ENCODE results near the gene ZSCAN20. TPM values are rescaled to one million over a fixed set of nuclear protein-coding genes. Genes with fewer than 3 reads are reported as not detected.

ZSCAN20 gene
- total and polyA plus RNA-seq, 2 experiments from 2014 or later: 0.91 to 4.9 TPM

GRCh38 chr1:33456502-33456886 lies 16.0 kb upstream of the ZSCAN20 start:
- Histone ChIP-seq H3K27me3 (ENCODE audit: insufficient read depth) (no peaks in the 10 kb centered on the region), H3K79me2 (replicated peaks; ENCODE audit: insufficient read depth) (no peaks in the 10 kb centered on the region), H3K4me3 (no peak overlapping the region), H2AFZ (no peak overlapping the region), H4K20me1 (replicated peaks; ENCODE audit: insufficient read depth) (no peaks in the 10 kb centered on the region), H3F3A (replicated peaks; ENCODE audit: low read depth) (no peaks in the 10 kb centered on the region), H3K27ac (ENCODE audit: low read depth) (no peak overlapping the region), H3K4me1 (ENCODE audit: insufficient read depth) (peaks cover 3% of the 10 kb centered on the region; the same call in 1 of the 2 replicates), H3K4me2 (no peak overlapping the region), H3K9me2 (ENCODE audit: insufficient read depth) (no peaks in the 10 kb centered on the region), H3K36me3 (ENCODE audit: insufficient read depth) (no peaks in the 10 kb centered on the region)
- Mint-ChIP-seq H3K27ac (no peak overlapping the region), H3K4me3 (no peak overlapping the region), H3K4me1 (peaks cover 12% of the 10 kb centered on the region), H3K36me3 (ENCODE audit: low read depth) (no peaks in the 10 kb centered on the region), H3K27me3 (ENCODE audit: insufficient read depth, low read depth, poor library complexity) (peaks cover 4% of the 10 kb centered on the region), H3K9me3 (no peaks in the 10 kb centered on the region)
- DNase-seq (ENCODE audit: low spot score) (no peak), ATAC-seq (no peak)
- no peak for TF ChIP-seq CREB1 (CRISPR knock-in tag; IDR thresholded peaks at IDR 0.05; ENCODE audit: low read depth)
- no peak for TF ChIP-seq NANOG (IDR thresholded peaks at IDR 0.05; ENCODE audit: borderline replicate concordance)
- no peak for TF ChIP-seq ZNF331 (CRISPR knock-in tag; IDR thresholded peaks at IDR 0.05; ENCODE audit: low read depth)
- no peak for TF ChIP-seq EZH2phosphoT487 (IDR thresholded peaks at IDR 0.05; ENCODE audit: unreplicated experiment)
- no peak for TF ChIP-seq POLR2AphosphoS5 (IDR thresholded peaks at IDR 0.05; ENCODE audit: low read depth)
- TF ChIP-seq REST (IDR thresholded peaks at IDR 0.05; ENCODE audit: unreplicated experiment): no peak
- TF ChIP-seq ZNF462 (CRISPR knock-in tag; IDR thresholded peaks at IDR 0.05): no peak
- TF ChIP-seq JUNB (IDR thresholded peaks at IDR 0.05; ENCODE audit: unreplicated experiment): no peak
- no peak for TF ChIP-seq ETS1 (IDR thresholded peaks at IDR 0.05)
- no peak for TF ChIP-seq EZH2 (IDR thresholded peaks at IDR 0.05; ENCODE audit: low read depth, unreplicated experiment)
- TF ChIP-seq CTCF (conservative IDR thresholded peaks at IDR 0.05; ENCODE audit: low read depth in 2 of 2): no peak
- TF ChIP-seq ZNF114 (CRISPR knock-in tag; IDR thresholded peaks at IDR 0.05): no peak
- TF ChIP-seq STAT1 (IDR thresholded peaks at IDR 0.05; ENCODE audit: unreplicated experiment): no peak

Data from GM23338 (cell line).